NCI-H446 (cell line): ENCODE results near the gene ATP10B.

Experiments
- DNase-seq, 2 experiments: peaks; one replicate each; lab custom pipeline; 2025; lab: John Stamatoyannopoulos, UW

The ATP10B gene

GRCh38 chr5:160548949-160549645, 302.9 kb downstream of the ATP10B start:
- DNase-seq = no peak

DNA sequence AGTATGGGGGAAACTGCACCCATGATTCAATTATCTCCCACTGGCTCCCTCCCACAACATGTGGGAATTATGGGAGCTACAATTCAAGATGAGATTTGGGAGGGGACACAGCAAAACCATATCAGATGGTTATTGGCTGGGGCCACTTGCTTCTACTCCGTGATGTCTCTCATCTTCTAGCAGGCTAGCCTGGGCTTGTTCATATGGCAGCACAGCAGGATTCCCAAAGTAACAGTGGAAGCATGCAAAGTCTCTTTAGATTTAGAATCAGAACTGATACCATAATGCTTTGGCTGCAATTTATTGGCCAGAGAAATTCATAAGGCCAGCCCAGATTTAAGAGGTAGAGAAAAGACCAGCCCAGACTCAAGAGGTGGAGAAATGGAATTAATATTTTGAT, 304.1 kb downstream of the ATP10B start:
- no peak for DNase-seq

DNA sequence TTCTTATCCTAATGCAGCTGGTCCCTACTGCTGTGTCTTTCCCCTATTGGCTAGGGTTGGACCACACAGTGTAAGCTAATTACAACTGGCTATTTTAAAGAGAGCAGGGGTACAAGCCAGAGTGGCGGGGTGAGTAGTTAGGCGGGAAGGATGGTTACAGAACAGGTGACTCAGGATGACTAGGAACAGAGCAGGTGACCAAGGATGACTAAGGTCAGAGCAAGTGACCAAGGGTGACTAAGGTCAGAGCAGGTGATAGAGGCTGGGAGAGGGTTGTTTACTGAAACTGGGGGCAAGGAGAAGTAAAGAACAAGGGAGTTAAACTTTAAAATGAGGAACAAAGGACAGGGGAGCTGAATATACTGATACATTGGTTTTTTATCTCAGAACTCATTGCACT, 304.9 kb downstream of the ATP10B start:
- no peak for DNase-seq

DNA sequence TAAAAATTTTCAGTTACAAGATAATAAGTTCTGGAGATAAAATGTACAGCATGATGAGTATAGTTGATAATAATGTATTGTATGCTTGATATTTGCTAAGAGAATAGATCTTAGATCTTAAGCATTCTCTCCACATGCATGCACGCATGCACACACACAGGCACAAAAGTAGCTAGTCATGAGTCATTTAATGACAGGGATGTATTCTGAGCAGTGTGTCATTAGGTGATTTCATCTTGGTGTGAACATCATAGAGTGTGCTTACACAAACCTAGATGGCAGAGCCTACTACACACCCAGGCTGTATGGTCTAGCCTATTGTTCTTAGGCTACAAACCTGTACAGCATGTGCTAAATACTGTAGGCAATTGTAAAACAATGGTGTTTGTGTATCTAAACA, 306.2 kb downstream of the ATP10B start:
- DNase-seq = no peak

- DNase-seq = no peak
Measured at GRCh38 chr5:160543395-160543794, 308.6 kb downstream of the ATP10B start.

- DNase-seq = no peak
Measured at GRCh38 chr5:160542840-160543239, 309.2 kb downstream of the ATP10B start.

DNA sequence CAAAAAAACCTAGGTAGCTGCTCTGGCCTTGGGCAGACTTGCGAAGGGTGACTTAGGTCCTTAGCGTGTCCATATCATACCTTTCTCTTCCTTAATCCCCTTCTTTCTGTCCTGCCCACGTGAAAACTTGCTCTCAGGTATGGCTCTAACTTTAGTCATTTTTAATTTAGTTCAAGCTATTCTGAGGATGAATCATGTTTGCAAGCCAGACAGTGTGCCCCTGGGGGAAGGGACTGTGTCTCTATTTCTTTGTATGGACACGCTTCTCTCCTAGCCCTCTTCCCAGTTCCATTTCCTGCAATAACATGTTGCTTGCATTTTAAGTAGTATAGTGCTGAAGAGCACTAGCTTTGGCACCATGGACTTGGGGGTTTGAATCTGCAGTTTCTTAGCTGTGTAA, 309.7 kb downstream of the ATP10B start:
- no peak for DNase-seq

GRCh38 chr5:160539431-160539830, 312.6 kb downstream of the ATP10B start:
- DNase-seq = no peak

DNA sequence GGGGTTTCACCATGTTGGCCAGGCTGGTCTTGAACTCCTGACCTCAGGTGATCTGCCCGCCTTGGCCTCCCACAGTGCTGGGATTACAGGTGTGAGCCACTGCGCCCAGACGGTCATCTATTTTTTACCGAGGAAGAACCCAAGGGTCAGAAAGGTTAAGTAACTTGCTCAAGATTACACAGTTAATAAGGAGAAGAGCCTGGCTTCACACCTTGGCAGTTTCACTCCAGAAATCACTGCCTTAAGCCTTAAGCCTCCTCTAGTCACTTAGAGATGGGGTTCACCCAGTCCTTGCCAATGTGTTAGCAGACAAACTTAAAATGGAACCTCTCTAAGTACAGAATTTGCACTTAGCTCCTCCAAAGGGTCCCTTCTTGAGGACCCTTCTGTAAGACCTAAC, 314.1 kb downstream of the ATP10B start:
- DNase-seq = no peak

DNA sequence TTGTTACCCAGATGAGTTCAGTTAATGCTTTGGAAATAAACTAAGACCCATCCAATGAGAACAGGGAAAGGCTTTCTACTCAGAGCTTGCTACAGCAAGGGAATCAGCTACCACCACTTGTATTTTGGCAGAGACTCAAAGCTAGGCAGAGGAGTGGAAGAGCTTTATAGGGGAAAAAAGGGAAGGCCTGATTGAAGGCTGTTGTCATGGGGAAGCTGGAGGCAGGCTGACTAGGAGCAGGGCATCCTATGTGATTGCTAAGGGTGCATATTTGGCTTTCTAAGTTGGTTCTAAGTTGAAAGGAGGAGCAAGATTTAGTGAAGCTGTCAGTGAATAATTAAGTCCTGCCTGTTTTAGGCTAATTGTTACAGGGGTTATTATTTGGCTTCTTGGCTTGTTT, 314.9 kb downstream of the ATP10B start:
- DNase-seq = no peak

- no peak for DNase-seq
Measured at GRCh38 chr5:160534914-160535313, 317.1 kb downstream of the ATP10B start.

- DNase-seq = no peak
Measured at GRCh38 chr5:160534125-160534524, 317.9 kb downstream of the ATP10B start.

DNA sequence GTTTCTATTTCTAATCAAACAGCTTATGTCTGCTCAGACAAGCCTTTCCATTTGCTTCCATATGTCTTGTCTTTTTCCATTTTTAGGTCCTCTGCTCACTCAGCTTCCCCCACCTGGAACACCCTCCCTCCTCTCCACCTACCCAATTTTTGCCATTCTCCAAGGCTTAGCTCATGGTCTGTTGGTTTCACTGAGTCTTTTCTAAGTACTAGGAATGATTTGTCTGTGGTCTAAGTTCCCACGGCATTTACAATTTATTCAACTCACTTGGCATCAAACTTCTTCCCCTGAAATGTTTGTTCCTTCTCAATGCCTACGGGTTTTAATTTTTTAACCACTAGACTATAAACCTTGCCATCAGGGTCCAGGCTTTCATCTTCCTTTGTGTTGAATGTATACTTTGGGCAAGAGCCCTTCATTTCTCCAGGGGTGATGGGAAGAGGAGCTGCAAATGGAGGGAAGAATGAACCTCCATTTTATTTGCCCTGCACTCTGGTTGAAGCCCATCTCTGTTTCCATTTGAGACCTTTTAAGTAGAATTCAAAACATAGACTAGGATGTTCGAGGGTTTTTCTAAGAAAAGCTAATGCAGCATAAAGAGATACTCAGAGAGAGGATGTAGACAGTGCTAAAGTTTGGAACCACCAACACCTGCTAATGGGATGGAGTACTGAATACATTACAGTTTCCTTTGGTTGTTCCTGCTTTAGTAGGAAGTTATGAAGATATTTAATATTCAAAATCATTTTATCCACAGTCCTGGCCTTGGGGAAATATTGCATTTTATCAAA, 326.3 kb downstream of the ATP10B start:
- DNase-seq = no peak

DNA sequence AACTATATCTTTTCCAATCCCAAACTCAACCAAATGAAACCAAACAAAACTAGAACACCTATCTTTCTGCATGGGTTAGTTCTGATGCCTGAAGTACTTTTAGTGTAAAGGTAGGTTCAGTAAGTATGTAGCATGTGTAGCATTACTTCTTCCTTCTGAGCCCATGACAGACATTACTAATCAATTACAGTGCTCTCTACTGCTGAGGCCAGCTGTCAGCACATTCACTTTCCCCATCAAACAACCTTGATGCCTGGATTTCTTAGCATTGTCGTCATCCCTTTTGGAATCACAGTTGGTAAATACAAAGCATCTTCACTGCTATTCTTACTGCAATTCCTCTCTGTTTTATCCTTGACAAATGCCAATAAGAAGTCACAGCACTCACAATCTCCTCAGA, 327.2 kb downstream of the ATP10B start:
- DNase-seq = no peak

GRCh38 chr5:160523502-160524163, 328.4 kb downstream of the ATP10B start:
- DNase-seq = no peak

DNA sequence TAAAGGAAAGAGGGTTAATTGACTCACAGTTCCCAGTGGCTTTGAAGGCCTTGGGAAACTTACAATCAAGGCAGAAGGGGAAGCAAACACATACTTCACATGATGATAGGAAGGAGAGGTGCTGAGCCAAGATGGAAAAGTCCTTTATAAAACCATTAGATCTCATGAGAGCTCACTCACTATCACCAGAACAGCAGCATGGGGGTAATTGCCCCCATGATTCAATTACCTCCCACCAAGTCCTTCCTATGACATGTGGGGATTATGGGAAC, 330.7 kb downstream of the ATP10B start:
- DNase-seq = no peak

- no peak for DNase-seq
Measured at GRCh38 chr5:160520609-160521391, 331.2 kb downstream of the ATP10B start.

- DNase-seq = no peak
Measured at GRCh38 chr5:160516696-160517530, 335.1 kb downstream of the ATP10B start.

- DNase-seq = no peak
Measured at GRCh38 chr5:160514866-160515265, 337.1 kb downstream of the ATP10B start.

DNA sequence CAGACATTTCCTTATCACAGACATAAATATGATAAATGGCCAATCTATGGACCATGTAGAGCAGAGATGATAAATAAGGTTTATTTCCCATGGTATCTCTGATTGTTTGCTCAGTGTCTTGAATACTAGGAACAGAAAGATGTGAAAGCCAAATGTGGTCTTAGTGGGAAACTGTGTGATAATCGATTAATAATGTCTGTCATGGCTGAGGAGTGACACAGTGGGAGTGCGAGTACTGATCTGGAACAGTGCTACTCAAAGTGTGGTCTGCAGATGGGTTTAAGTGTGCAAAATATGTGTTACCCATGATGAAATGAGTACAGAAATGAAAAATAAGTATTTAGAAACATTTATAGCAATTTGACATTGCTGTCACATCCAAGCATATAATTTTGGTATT, 337.8 kb downstream of the ATP10B start:
- no peak for DNase-seq

DNA sequence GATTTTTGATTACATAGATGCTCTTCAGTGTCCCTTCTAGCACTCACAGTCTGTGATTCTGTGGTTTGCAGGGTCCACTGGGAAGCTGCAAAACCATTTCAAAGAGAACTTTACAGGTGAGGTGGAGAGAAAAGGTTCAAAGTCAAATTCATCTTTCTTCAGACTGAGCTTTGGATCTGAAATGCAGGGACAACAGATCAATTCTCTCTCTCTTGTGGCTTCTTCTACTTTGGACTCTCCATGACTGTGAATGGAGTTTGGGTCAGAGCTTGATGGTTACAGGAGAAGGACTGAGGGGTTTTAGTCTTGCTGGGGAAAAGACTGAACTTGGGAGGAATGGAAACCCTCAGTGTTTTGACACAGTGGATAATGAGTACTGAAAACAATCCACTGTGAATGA, 338.5 kb downstream of the ATP10B start:
- no peak for DNase-seq
